ENCODE measurements around the gene ALPP. TPM values are rescaled to one million over a fixed set of nuclear protein-coding genes. Genes with fewer than 3 reads are reported as not detected.

Gene ALPP
- total RNA-seq, 1 experiment from 2014 or later, result 8.6 TPM

DNA sequence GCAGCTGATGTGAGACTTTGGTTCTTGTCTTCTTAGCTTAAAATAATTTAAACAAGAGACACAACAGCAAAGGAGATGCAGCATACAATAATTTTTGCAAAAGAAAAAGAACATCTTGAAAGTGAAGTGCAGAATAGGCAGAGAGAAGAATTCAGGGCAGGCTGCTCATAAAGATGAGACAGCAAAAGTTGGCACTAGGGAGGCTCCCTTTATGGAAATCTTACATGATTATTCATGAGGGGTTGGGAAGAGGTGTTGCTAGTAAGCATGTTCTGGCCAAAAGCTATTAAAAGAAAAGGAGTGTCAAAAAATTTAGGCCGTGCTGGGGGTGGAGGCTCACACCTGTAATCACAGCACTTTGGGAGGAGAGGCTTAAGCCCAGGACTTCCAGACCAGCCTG, 4.2 kb upstream of the ALPP start:
- H3K27me3 ChIP-seq (ENCODE audit: low read length), result no peaks in the 10 kb centered on the region
- no peaks in the 10 kb centered on the region for H3F3A ChIP-seq (ENCODE audit: low read length, unreplicated experiment)
- H3K4me2 ChIP-seq (ENCODE audit: low read length), result no peak overlapping the region
- H3K9me3 ChIP-seq (ENCODE audit: low read length), result no peaks in the 10 kb centered on the region
- DNase-seq, result no peak
- ChIA-PET CTCF (no interaction called here), POLR2A (ENCODE audit: unreplicated experiment) (no interaction called here)
- no peaks in the 10 kb centered on the region for H3K36me3 ChIP-seq (ENCODE audit: low read depth, low read length)
- no peak overlapping the region for H3K4me3 ChIP-seq (ENCODE audit: low read length)
- intact Hi-C loops (cut with micrococcal nuclease), result no loop called here
- BruUV-seq (replicated peaks), result no TSS peak
- no peak overlapping the region for H3K27ac ChIP-seq (ENCODE audit: low read length)
- H3K79me2 ChIP-seq (ENCODE audit: low read length), result no peaks in the 10 kb centered on the region
- H3K9me2 ChIP-seq (replicated peaks; ENCODE audit: low read length), result no peaks in the 10 kb centered on the region
- H4K20me1 ChIP-seq (ENCODE audit: low read length), result no peaks in the 10 kb centered on the region
- no peak for ATAC-seq
- H3K9ac ChIP-seq (ENCODE audit: low read length), result no peak overlapping the region
- TF ChIP-seq EZH2phosphoT487 (IDR thresholded peaks at IDR 0.05; ENCODE audit: borderline replicate concordance, low read length), result no peak
- TF ChIP-seq EZH2 (IDR thresholded peaks at IDR 0.05; ENCODE audit: low read length, unreplicated experiment), result no peak
- TF ChIP-seq CTCF (conservative IDR thresholded peaks at IDR 0.05; ENCODE audit: low read depth, low read length), result no peak
- H2AFZ ChIP-seq (ENCODE audit: low read length), result no peak overlapping the region
- H3K4me1 ChIP-seq (ENCODE audit: insufficient read depth, low read length), result peaks cover 15% of the 10 kb centered on the region; the same call in 1 of the 2 replicates

GRCh38 chr2:232375164-232375563, 3.4 kb upstream of the ALPP start:
- Histone ChIP-seq H3K9me2 (replicated peaks; ENCODE audit: low read length) (no peaks in the 10 kb centered on the region), H3F3A (ENCODE audit: low read length, unreplicated experiment) (no peaks in the 10 kb centered on the region), H3K4me3 (ENCODE audit: low read length) (no peak overlapping the region), H4K20me1 (ENCODE audit: low read length) (no peaks in the 10 kb centered on the region), H3K27ac (ENCODE audit: low read length) (no peak overlapping the region), H3K4me1 (ENCODE audit: insufficient read depth, low read length) (peaks cover 15% of the 10 kb centered on the region; the same call in 1 of the 2 replicates), H3K36me3 (ENCODE audit: low read depth, low read length) (no peaks in the 10 kb centered on the region), H3K79me2 (ENCODE audit: low read length) (no peaks in the 10 kb centered on the region), H3K27me3 (ENCODE audit: low read length) (no peaks in the 10 kb centered on the region), H3K4me2 (ENCODE audit: low read length) (no peak overlapping the region), H3K9ac (ENCODE audit: low read length) (no peak overlapping the region), H2AFZ (ENCODE audit: low read length) (no peak overlapping the region), H3K9me3 (ENCODE audit: low read length) (no peaks in the 10 kb centered on the region)
- TF ChIP-seq CTCF (conservative IDR thresholded peaks at IDR 0.05; ENCODE audit: low read depth, low read length), result no peak
- no peak for TF ChIP-seq EZH2 (IDR thresholded peaks at IDR 0.05; ENCODE audit: low read length, unreplicated experiment)
- TF ChIP-seq EZH2phosphoT487 (IDR thresholded peaks at IDR 0.05; ENCODE audit: borderline replicate concordance, low read length), result no peak
- no peak for DNase-seq
- BruUV-seq (replicated peaks), result no TSS peak
- POLR2A ChIA-PET (ENCODE audit: unreplicated experiment), result no interaction called here
- no peak for ATAC-seq
- intact Hi-C loops (cut with micrococcal nuclease), result no loop called here
- CTCF ChIA-PET, result no interaction called here

- TF ChIP-seq EZH2 (IDR thresholded peaks at IDR 0.05; ENCODE audit: low read length, unreplicated experiment) (no peak), CTCF (conservative IDR thresholded peaks at IDR 0.05; ENCODE audit: low read depth, low read length) (no peak), EZH2phosphoT487 (IDR thresholded peaks at IDR 0.05; ENCODE audit: borderline replicate concordance, low read length) (no peak)
- Histone ChIP-seq H3K27me3 (ENCODE audit: low read length) (no peaks in the 10 kb centered on the region), H4K20me1 (ENCODE audit: low read length) (no peaks in the 10 kb centered on the region), H3K79me2 (ENCODE audit: low read length) (no peaks in the 10 kb centered on the region), H3K4me3 (ENCODE audit: low read length) (no peak overlapping the region), H3K4me2 (ENCODE audit: low read length) (no peak overlapping the region), H2AFZ (ENCODE audit: low read length) (no peak overlapping the region), H3K4me1 (ENCODE audit: insufficient read depth, low read length) (peaks cover 15% of the 10 kb centered on the region; the same call in 1 of the 2 replicates), H3K9me2 (replicated peaks; ENCODE audit: low read length) (no peaks in the 10 kb centered on the region), H3K36me3 (ENCODE audit: low read depth, low read length) (no peaks in the 10 kb centered on the region), H3K9ac (ENCODE audit: low read length) (no peak overlapping the region), H3K9me3 (ENCODE audit: low read length) (no peaks in the 10 kb centered on the region), H3F3A (ENCODE audit: low read length, unreplicated experiment) (no peaks in the 10 kb centered on the region), H3K27ac (ENCODE audit: low read length) (no peak overlapping the region)
- ATAC-seq (no peak), DNase-seq (no peak)
- BruUV-seq (replicated peaks), result no TSS peak
- POLR2A ChIA-PET (ENCODE audit: unreplicated experiment), result no interaction called here
- CTCF ChIA-PET, result no interaction called here
- intact Hi-C loops (cut with micrococcal nuclease), result no loop called here
These were observed 2.3 kb upstream of the ALPP start for GRCh38 chr2:232376260-232376659.

Measured in PC-3 (cell line).